Measurements from ENCODE around the gene ACHE.
"Not testable (repeated sequence)": the region's sequence is repeated elsewhere in the genome, so short reads cannot be mapped to it uniquely, and the experiment has no call there.

Gene ACHE

GRCh38 chr7:100895701-100895955 is at the start of gene ACHE:
TSS of gene ACHE (minus strand) at chr7:100895888. CDS start at chr7:100894232, 1,656 bp downstream.
- no peak for DNase-seq

DNA sequence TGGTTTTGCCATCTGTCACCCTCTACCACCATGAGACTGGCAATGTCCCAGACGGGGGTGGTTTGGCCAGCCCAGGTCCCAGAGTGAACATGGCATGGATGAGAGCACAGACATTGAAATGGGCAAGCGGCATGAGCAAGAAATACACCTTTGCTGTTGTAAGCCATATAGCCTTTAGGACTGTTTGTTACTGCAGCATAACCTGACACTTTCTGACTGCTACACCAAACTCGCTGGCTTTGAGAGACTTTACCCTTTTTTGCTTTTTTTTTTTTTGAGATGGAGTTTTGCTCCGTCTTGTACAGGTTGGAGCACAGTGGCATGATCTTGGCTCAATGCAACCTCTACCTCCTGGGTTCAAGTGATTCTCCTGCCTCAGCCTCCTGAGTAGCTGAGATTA is 48.5 kb upstream of the ACHE start:
- no peak for DNase-seq

DNA sequence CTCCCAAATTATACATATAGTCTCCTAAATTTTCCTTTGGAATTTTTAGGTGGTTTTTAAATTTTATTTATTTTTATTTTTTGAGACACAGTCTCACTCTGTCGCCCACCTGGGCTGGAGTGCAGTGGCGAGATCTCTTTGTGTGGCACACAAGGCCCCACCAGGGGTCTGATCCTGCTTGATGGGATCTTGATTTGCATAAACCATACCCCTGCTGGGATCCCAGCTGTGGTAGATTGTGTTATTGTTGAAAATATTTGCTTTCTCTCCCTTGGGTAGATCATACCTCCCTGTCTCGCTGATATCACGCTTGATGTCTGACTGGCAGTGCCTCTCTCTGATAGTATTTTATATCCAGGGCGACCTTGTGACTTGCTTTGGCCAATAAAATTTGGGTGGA is 48.0 kb upstream of the ACHE start:
- no peak for DNase-seq

GRCh38 chr7:100942045-100942774 is 46.5 kb upstream of the ACHE start:
- DNase-seq: no peak

DNA sequence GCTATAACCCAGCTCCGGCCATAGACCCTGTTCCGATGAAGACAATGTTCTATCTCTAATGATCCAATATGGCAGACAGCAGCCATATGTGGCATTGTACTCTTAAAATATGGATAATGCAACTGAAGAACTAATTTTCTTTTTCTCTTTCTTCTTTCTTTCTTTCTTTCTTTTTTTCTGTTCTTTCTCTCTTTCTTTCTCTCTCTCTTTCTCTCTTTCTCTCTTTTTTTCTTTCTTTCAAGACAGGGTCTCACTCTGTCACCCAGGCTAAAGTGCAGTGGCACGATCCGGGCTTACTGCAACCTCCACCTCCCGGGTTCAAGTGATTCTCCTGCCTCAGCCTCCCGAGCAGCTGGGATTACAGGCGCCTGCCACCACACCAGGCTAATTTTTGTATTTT is 40.5 kb upstream of the ACHE start:
- not testable (repeated sequence) for DNase-seq

DNA sequence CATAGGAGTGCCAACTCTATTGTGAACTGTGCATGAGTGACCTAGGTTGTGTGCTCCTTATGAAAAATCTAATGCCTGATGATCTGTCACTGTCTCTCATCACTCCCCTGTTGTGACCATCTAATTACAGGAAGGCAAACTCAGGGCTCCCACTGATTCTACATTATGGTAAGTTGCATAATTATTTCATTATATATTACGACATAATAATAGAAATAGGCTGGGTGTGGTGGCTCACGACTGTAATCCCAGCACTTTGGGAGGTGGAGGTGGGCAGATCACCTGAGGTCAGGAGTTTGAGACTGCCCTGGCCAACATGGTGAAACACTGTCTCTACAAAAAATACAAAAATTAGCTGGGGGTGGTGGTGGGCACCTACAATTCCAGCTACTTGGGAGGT is 39.7 kb upstream of the ACHE start:
- DNase-seq: not testable (repeated sequence)

DNA sequence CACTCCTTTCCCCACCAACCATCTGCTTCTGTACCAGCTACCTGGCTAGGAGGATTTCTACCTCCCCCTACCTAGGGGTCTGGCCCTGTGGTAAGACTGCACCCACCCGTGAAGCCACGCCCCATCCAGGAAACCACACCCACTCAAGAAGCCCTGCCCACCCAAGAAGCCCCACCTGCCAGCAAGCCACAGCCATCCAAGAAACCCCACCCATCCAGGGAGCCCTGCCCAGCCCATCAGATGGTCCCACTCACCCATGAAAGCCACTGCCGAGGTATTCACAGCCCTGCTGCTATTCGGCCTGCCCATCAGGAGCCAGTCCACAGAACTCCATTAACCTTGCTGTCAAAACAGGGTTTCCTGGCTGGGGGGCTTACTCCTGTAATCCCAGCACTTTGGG is 38.0 kb upstream of the ACHE start:
- DNase-seq: no peak

- DNase-seq: no peak
These were observed 34.1 kb upstream of the ACHE start for GRCh38 chr7:100929808-100930174.

DNA sequence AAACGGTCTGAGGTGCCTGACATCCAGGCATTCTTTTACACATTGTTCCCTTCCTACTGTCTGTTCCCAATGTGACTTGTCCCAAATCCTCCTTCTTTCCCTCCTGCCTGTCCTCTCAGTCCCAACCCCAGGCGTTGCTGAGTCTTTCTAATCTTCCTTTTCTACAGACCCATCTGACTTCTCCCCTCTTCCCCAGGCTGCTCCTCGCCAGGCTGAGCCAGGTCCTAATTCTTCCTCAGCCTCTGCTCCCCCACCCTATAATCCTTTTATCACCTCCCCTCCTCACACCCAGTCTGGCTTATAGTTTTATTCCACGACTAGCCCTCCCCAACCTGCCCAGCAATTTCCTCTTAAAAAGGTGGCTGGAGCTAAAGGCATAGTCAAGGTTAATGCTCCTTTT is 27.9 kb upstream of the ACHE start:
- not testable (repeated sequence) for DNase-seq

GRCh38 chr7:100921039-100921438 is 25.4 kb upstream of the ACHE start:
- no peak for DNase-seq

- DNase-seq: not testable (repeated sequence)
These were observed 24.2 kb upstream of the ACHE start for GRCh38 chr7:100919779-100920437.

GRCh38 chr7:100919335-100919734 is 23.6 kb upstream of the ACHE start:
- not testable (repeated sequence) for DNase-seq

DNA sequence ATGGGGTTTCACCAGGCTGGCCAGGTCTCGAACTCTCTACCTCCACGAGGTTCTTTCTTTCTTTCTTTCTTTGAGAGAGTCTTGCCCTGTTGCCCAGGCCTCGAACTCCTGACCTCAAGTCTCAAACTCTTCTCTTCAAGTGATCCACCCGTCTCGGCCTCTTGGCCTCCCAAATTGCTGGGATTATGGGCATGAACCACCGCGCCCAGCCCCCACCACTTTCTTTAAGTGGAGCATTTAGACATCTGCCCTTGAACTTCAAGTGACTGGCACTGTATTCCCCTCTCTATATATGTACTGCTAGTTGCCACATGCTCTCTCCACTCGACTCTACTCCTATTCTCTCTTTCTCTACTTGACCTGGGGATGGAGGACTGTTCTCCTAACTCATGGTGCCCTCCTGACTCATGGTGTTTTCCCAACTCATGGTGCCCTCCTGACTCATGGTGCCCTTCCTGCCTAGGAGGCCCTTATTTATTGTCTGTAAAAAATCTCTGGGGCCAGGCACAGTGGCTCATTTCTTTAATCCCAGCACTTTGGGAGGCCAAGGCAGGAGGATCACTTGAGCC is 19.3 kb upstream of the ACHE start:
- no peak for DNase-seq

GRCh38 chr7:100914208-100914878 is 18.7 kb upstream of the ACHE start:
- DNase-seq: no peak

DNA sequence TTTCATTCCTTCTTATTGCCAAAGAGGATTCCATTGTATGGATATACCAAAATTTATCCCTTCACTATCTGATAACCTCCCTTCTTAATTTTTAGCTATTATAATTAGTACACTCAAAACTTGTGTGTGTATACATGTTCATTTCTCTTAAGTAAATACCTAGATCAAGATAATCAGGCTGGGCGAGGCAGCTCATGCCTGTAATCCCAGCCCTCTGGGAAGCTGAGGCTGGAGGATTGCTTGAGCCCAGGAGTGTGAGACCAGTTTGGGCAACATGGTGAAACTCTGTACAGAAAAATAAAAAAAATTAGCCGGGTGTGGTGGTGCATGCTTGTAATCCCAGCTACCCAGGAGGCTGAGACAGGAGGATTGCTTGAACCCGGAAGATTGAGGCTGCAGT is 15.8 kb upstream of the ACHE start:
- no peak for DNase-seq

DNA sequence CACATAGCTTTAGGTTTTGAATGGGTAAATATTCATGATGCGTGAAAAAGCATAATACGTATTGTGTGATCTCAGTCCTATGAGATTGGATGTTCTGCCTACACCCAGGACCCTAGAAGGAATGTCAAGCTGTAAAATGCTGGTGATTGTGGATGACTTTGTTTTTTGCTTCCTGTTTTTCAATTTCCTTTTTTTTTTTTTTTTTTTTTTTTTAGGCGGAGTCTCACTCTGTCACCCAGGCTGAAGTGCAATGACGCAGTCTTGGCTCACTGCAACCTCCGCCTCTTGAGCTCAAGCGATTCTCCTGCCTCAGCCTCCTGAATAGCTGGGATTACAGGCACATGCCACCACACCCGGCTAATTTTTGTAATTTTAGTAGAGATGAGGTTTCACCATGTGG is 14.8 kb upstream of the ACHE start:
- not testable (repeated sequence) for DNase-seq

DNA sequence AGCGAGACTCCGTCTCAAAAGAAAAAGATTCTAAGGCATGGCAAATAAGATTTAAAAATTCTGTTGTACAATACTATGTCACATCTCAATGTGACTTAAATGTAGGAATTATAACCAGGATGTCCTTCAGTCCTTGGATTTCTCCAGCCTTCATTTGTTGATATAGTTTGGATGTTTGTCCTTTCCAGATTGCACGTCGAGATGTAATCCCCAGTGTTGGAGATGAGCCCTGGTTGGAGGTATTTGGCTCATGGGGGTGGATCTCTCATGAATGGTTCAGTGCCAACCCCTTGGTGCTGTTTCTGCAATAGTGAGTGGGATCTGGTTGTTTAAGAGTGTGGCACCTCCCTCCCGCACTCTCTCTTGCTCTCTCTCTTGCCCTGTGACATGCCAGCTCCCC is 12.8 kb upstream of the ACHE start:
- no peak for DNase-seq

- no peak for DNase-seq
These were observed 7.0 kb upstream of the ACHE start for GRCh38 chr7:100902638-100903037.

GRCh38 chr7:100901921-100902332 is 6.2 kb upstream of the ACHE start:
- no peak for DNase-seq

DNA sequence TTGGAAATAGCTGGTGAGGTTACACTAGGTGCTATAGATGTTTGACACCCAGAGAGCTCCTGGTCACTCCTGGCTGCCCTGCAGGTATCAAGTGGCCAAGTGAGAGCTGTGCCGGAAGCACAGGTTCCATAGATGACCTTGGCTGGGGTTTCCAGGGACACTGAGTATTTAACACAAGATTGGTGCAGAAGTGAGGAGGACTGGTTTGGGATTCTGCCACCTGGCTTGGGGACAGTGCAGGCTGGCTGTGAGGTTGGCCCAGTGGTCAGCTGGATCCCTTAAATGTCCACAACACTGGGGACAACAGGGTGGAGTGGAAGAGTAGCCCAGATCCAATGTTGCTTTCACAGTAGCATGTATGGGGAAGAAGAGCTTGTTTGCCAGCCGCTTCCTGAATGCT is 5.3 kb upstream of the ACHE start:
- no peak for DNase-seq

- no peak for DNase-seq
These were observed 3.7 kb upstream of the ACHE start for GRCh38 chr7:100899432-100899831.

- no peak for DNase-seq
These were observed 2.2 kb upstream of the ACHE start for GRCh38 chr7:100897772-100898454.

All from NCI-H1930 (cell line).